ENCODE measurements around the gene HYPK.
A peak's percentile ranks its signal among the peaks of the same experiment; 100 is the strongest.
"Not testable (repeated sequence)": the region's sequence is repeated elsewhere in the genome, so short reads cannot be mapped to it uniquely, and the experiment has no call there.

The HYPK gene

GRCh38 chr15:43796566-43796965 lies 3.8 kb upstream of the HYPK start:
- DNase-seq: no peak

GRCh38 chr15:43799209-43799944 lies 1.0 kb upstream of the HYPK start:
- DNase-seq: no peak

GRCh38 chr15:43799945-43800285 lies 484 bp upstream of the HYPK start, which contains the start of gene SERINC4:
SERINC4 (minus strand) TSS chr15:43800220; CDS start chr15:43799986, 234 bp downstream.
- DNase-seq: no peak

- not testable (repeated sequence) for DNase-seq
Measured at GRCh38 chr15:43802676-43803075, 2.3 kb downstream of the HYPK start.

GRCh38 chr15:43808435-43808950 lies 8.1 kb downstream of the HYPK start:
- no peak for DNase-seq

- no peak for DNase-seq
Measured at GRCh38 chr15:43808960-43809678, 8.7 kb downstream of the HYPK start.

GRCh38 chr15:43815064-43815463 lies 14.7 kb downstream of the HYPK start:
- DNase-seq: not testable (repeated sequence)

- no peak for DNase-seq
Measured at GRCh38 chr15:43821505-43821904, 21.1 kb downstream of the HYPK start.

- DNase-seq: peak; percentile 94
Measured at GRCh38 chr15:43824302-43825246, 24.2 kb downstream of the HYPK start, which contains the start of gene MFAP1. MFAP1 (minus strand) TSS chr15:43824690; CDS start chr15:43824569, 121 bp downstream.

- not testable (repeated sequence) for DNase-seq
Measured at GRCh38 chr15:43825305-43825704, 24.9 kb downstream of the HYPK start.

- no peak for DNase-seq
Measured at GRCh38 chr15:43826029-43826507, 25.7 kb downstream of the HYPK start.

GRCh38 chr15:43826508-43827341 lies 26.3 kb downstream of the HYPK start, which contains the start of gene WDR76:
WDR76 (plus strand) TSS chr15:43827002; CDS start chr15:43827033, 31 bp downstream.
- DNase-seq: peak; percentile 77

GRCh38 chr15:43828061-43828657 lies 27.8 kb downstream of the HYPK start:
- DNase-seq: no peak

- DNase-seq: not testable (repeated sequence)
Measured at GRCh38 chr15:43829951-43830540, 29.6 kb downstream of the HYPK start.

- DNase-seq: not testable (repeated sequence)
Measured at GRCh38 chr15:43830691-43831275, 30.4 kb downstream of the HYPK start.

- DNase-seq: not testable (repeated sequence)
Measured at GRCh38 chr15:43831519-43832052, 31.2 kb downstream of the HYPK start.

GRCh38 chr15:43832485-43832884 lies 32.1 kb downstream of the HYPK start:
- DNase-seq: not testable (repeated sequence)

- no peak for DNase-seq
Measured at GRCh38 chr15:43845421-43845820, 45.0 kb downstream of the HYPK start.

GRCh38 chr15:43851251-43851650 lies 50.9 kb downstream of the HYPK start:
- no peak for DNase-seq

- DNase-seq: no peak
Measured at GRCh38 chr15:43852607-43853006, 52.2 kb downstream of the HYPK start.

All from GDM1 (cell line).